AG04449 (cell line): Measurements from ENCODE around the gene KMT2D.

ENCODE experiments used
- CTCF ChIA-PET: fragments of 350-600 bp; formaldehyde crosslinking; extraction: SDS; loops from one replicate; lab custom pipeline; 2021; ENCODE audit warnings: antibody characterized with exemption; lab: Yijun Ruan, JAX
- POLR2A ChIA-PET: fragments of 400-600, 350-600 bp; formaldehyde crosslinking; extraction: SDS; loops from one replicate; lab custom pipeline; 2020; ENCODE audit warnings: antibody characterized with exemption, inconsistent platforms; lab: Yijun Ruan, JAX
- DNase-seq: peaks from one replicate; pipeline ENCODE4 v3.0.0-alpha.2; 2010; ENCODE audit warnings: low read depth, low spot score
- H3K4me3 ChIP-seq: 2 replicates; pipeline ENCODE4 v1.5.1; 2011; ENCODE audit warnings: low read depth, mild to moderate bottlenecking, control low read depth, low read length
- CTCF ChIP-seq: IDR thresholded peaks from one replicate; pipeline ENCODE4 v1.5.1; 2011; ENCODE audit warnings: mild to moderate bottlenecking, moderate library complexity, low read length, control low read depth, inconsistent platforms; ENCODE audit not compliant: insufficient read depth; ENCODE audit errors: missing control alignments

The KMT2D gene

GRCh38 chr12:49038291-49038955 is 22.2 kb downstream of the KMT2D start:
- ChIA-PET POLR2A (no interaction called here), CTCF (interaction anchor here (1.2 to 8.5 kb wide), 8 partner anchors 8 to 50 kb away, joined by 3 to 68 read pairs (median 5); no protein-coding TSS in a partner anchor)
- no peak overlapping the region for H3K4me3 ChIP-seq
- TF ChIP-seq CTCF: no peak
- DNase-seq: no peak

- DNase-seq: no peak
- POLR2A ChIA-PET: interaction anchor here (1.0 kb wide), 1 partner anchor 9 kb away, joined by 3 read pairs; no protein-coding TSS in a partner anchor
- no peak for TF ChIP-seq CTCF
- CTCF ChIA-PET: interaction anchor here (1.2 to 8.5 kb wide), 6 partner anchors 8 to 23 kb away, joined by 4 to 68 read pairs (median 5); no protein-coding TSS in a partner anchor
- no peak overlapping the region for H3K4me3 ChIP-seq
Observed at GRCh38 chr12:49037947-49038237, 22.7 kb downstream of the KMT2D start.

GRCh38 chr12:49037111-49037946 is 23.3 kb downstream of the KMT2D start:
- ChIA-PET POLR2A (interaction anchor here (1.0 kb wide), 1 partner anchor 8 kb away, joined by 3 read pairs; no protein-coding TSS in a partner anchor), CTCF (interaction anchor here (1.0 to 8.5 kb wide), 8 partner anchors 9 to 41 kb away, joined by 3 to 68 read pairs (median 5); no protein-coding TSS in a partner anchor)
- H3K4me3 ChIP-seq: no peak overlapping the region
- DNase-seq: no peak
- no peak for TF ChIP-seq CTCF

GRCh38 chr12:49036029-49036428 is 24.6 kb downstream of the KMT2D start:
- H3K4me3 ChIP-seq: no peak overlapping the region
- no peak for TF ChIP-seq CTCF
- no peak for DNase-seq
- CTCF ChIA-PET: interaction anchor here (4.8 to 8.5 kb wide), 2 partner anchors 10 to 16 kb away, joined by 33 to 68 read pairs; no protein-coding TSS in a partner anchor
- POLR2A ChIA-PET: no interaction called here

- ChIA-PET CTCF (interaction anchor here (1.1 to 8.5 kb wide), 4 partner anchors 12 to 54 kb away, joined by 3 to 68 read pairs (median 35); no protein-coding TSS in a partner anchor), POLR2A (interaction anchor here (1.5 kb wide), 1 partner anchor 13 kb away, joined by 4 read pairs; no protein-coding TSS in a partner anchor)
- DNase-seq: no peak
- no peak for TF ChIP-seq CTCF
- H3K4me3 ChIP-seq: no peak overlapping the region
Observed at GRCh38 chr12:49034286-49034622, 26.3 kb downstream of the KMT2D start.
